ENCODE results near the gene CACYBP.

CACYBP gene

GRCh38 chr1:174996476-174996875 lies 3.3 kb upstream of the CACYBP start:
- Histone ChIP-seq H3K9ac (ENCODE audit: low read length) (no peak overlapping the region), H3K4me3 (ENCODE audit: low read depth, low read length) (no peak overlapping the region), H3K9me3 (ENCODE audit: control insufficient read depth, insufficient read depth, low read depth, low read length) (no peaks in the 10 kb centered on the region), H3K4me1 (ENCODE audit: control insufficient read depth, insufficient read depth, low read length) (0 out of 2 replicates have a peak, but pooled peaks cover 3% of the 10 kb centered on the region), H3K27me3 (ENCODE audit: control insufficient read depth, insufficient read depth, low read length) (no peaks in the 10 kb centered on the region), H3K36me3 (ENCODE audit: control insufficient read depth, insufficient read depth, low read length) (peaks cover 23% of the 10 kb centered on the region), H3K27ac (ENCODE audit: low read depth, low read length) (no peak overlapping the region)

GRCh38 chr1:174997041-174997440 lies 2.7 kb upstream of the CACYBP start:
- Histone ChIP-seq H3K4me3 (ENCODE audit: low read depth, low read length) (no peak overlapping the region), H3K27ac (ENCODE audit: low read depth, low read length) (no peak overlapping the region), H3K27me3 (ENCODE audit: control insufficient read depth, insufficient read depth, low read length) (no peaks in the 10 kb centered on the region), H3K9me3 (ENCODE audit: control insufficient read depth, insufficient read depth, low read depth, low read length) (no peaks in the 10 kb centered on the region), H3K36me3 (ENCODE audit: control insufficient read depth, insufficient read depth, low read length) (peaks cover 19% of the 10 kb centered on the region; the same call in 1 of the 2 replicates), H3K4me1 (ENCODE audit: control insufficient read depth, insufficient read depth, low read length) (0 out of 2 replicates have a peak, but pooled peaks cover 4% of the 10 kb centered on the region), H3K9ac (ENCODE audit: low read length) (no peak overlapping the region)

GRCh38 chr1:174998569-174999215 lies 1.1 kb upstream of the CACYBP start:
- Histone ChIP-seq H3K9me3 (ENCODE audit: control insufficient read depth, insufficient read depth, low read depth, low read length) (no peaks in the 10 kb centered on the region), H3K36me3 (ENCODE audit: control insufficient read depth, insufficient read depth, low read length) (peaks cover 6% of the 10 kb centered on the region; the same call in 1 of the 2 replicates), H3K4me3 (ENCODE audit: low read depth, low read length) (peak overlapping the region; percentile 93), H3K9ac (ENCODE audit: low read length) (peak overlapping the region; percentile 98), H3K27ac (ENCODE audit: low read depth, low read length) (peak overlapping the region; percentile 99), H3K27me3 (ENCODE audit: control insufficient read depth, insufficient read depth, low read length) (no peaks in the 10 kb centered on the region), H3K4me1 (ENCODE audit: control insufficient read depth, insufficient read depth, low read length) (0 out of 2 replicates have a peak, but pooled peaks cover 10% of the 10 kb centered on the region)

- Histone ChIP-seq H3K4me3 (ENCODE audit: low read depth, low read length) (peak overlapping the region; percentile 93), H3K27me3 (ENCODE audit: control insufficient read depth, insufficient read depth, low read length) (no peaks in the 10 kb centered on the region), H3K9me3 (ENCODE audit: control insufficient read depth, insufficient read depth, low read depth, low read length) (no peaks in the 10 kb centered on the region), H3K36me3 (ENCODE audit: control insufficient read depth, insufficient read depth, low read length) (peaks cover 1% of the 10 kb centered on the region; the same call in 1 of the 2 replicates), H3K4me1 (ENCODE audit: control insufficient read depth, insufficient read depth, low read length) (0 out of 2 replicates have a peak, but pooled peaks cover 10% of the 10 kb centered on the region), H3K27ac (ENCODE audit: low read depth, low read length) (peak overlapping the region; percentile 99), H3K9ac (ENCODE audit: low read length) (peak overlapping the region; percentile 98)
Observed at GRCh38 chr1:174999216-174999935, 371 bp upstream of the CACYBP start.

GRCh38 chr1:175000697-175001187 lies 995 bp downstream of the CACYBP start:
- H3K9ac ChIP-seq (ENCODE audit: low read length), result peak overlapping the region; percentile 96
- peak overlapping the region; percentile 93; the same call in 1 of the 2 replicates for H3K27ac ChIP-seq (ENCODE audit: low read depth, low read length)
- peaks cover 15% of the 10 kb centered on the region for H3K36me3 ChIP-seq (ENCODE audit: control insufficient read depth, insufficient read depth, low read length)
- H3K27me3 ChIP-seq (ENCODE audit: control insufficient read depth, insufficient read depth, low read length), result no peaks in the 10 kb centered on the region
- no peaks in the 10 kb centered on the region for H3K9me3 ChIP-seq (ENCODE audit: control insufficient read depth, insufficient read depth, low read depth, low read length)
- H3K4me1 ChIP-seq (ENCODE audit: control insufficient read depth, insufficient read depth, low read length), result 0 out of 2 replicates have a peak, but pooled peaks cover 10% of the 10 kb centered on the region
- peak overlapping the region; percentile 93 for H3K4me3 ChIP-seq (ENCODE audit: low read depth, low read length)

- Histone ChIP-seq H3K27me3 (ENCODE audit: control insufficient read depth, insufficient read depth, low read length) (no peaks in the 10 kb centered on the region), H3K27ac (ENCODE audit: low read depth, low read length) (no peak overlapping the region), H3K4me3 (ENCODE audit: low read depth, low read length) (no peak overlapping the region), H3K36me3 (ENCODE audit: control insufficient read depth, insufficient read depth, low read length) (peaks cover 38% of the 10 kb centered on the region), H3K4me1 (ENCODE audit: control insufficient read depth, insufficient read depth, low read length) (0 out of 2 replicates have a peak, but pooled peaks cover 7% of the 10 kb centered on the region), H3K9ac (ENCODE audit: low read length) (no peak overlapping the region), H3K9me3 (ENCODE audit: control insufficient read depth, insufficient read depth, low read depth, low read length) (no peaks in the 10 kb centered on the region)
Observed at GRCh38 chr1:175002910-175003517, 3.3 kb downstream of the CACYBP start.

GRCh38 chr1:175003521-175003920 lies 3.8 kb downstream of the CACYBP start:
- Histone ChIP-seq H3K9ac (ENCODE audit: low read length) (no peak overlapping the region), H3K4me1 (ENCODE audit: control insufficient read depth, insufficient read depth, low read length) (0 out of 2 replicates have a peak, but pooled peaks cover 7% of the 10 kb centered on the region), H3K27ac (ENCODE audit: low read depth, low read length) (no peak overlapping the region), H3K27me3 (ENCODE audit: control insufficient read depth, insufficient read depth, low read length) (no peaks in the 10 kb centered on the region), H3K36me3 (ENCODE audit: control insufficient read depth, insufficient read depth, low read length) (peaks cover 43% of the 10 kb centered on the region), H3K9me3 (ENCODE audit: control insufficient read depth, insufficient read depth, low read depth, low read length) (no peaks in the 10 kb centered on the region), H3K4me3 (ENCODE audit: low read depth, low read length) (no peak overlapping the region)

GRCh38 chr1:175005085-175005783 lies 5.5 kb downstream of the CACYBP start:
- Histone ChIP-seq H3K4me3 (ENCODE audit: low read depth, low read length) (no peak overlapping the region), H3K27ac (ENCODE audit: low read depth, low read length) (no peak overlapping the region), H3K36me3 (ENCODE audit: control insufficient read depth, insufficient read depth, low read length) (peaks cover 58% of the 10 kb centered on the region), H3K27me3 (ENCODE audit: control insufficient read depth, insufficient read depth, low read length) (no peaks in the 10 kb centered on the region), H3K9ac (ENCODE audit: low read length) (no peak overlapping the region), H3K4me1 (ENCODE audit: control insufficient read depth, insufficient read depth, low read length) (0 out of 2 replicates have a peak, but pooled peaks cover 7% of the 10 kb centered on the region), H3K9me3 (ENCODE audit: control insufficient read depth, insufficient read depth, low read depth, low read length) (no peaks in the 10 kb centered on the region)

- Histone ChIP-seq H3K27me3 (ENCODE audit: control insufficient read depth, insufficient read depth, low read length) (no peaks in the 10 kb centered on the region), H3K36me3 (ENCODE audit: control insufficient read depth, insufficient read depth, low read length) (peaks cover 97% of the 10 kb centered on the region), H3K4me1 (ENCODE audit: control insufficient read depth, insufficient read depth, low read length) (no peaks in the 10 kb centered on the region), H3K9ac (ENCODE audit: low read length) (no peak overlapping the region), H3K4me3 (ENCODE audit: low read depth, low read length) (no peak overlapping the region), H3K9me3 (ENCODE audit: control insufficient read depth, insufficient read depth, low read depth, low read length) (no peaks in the 10 kb centered on the region), H3K27ac (ENCODE audit: low read depth, low read length) (no peak overlapping the region)
Observed at GRCh38 chr1:175009532-175009931, 9.8 kb downstream of the CACYBP start.

GRCh38 chr1:175013445-175013844 lies 13.7 kb downstream of the CACYBP start:
- no peak overlapping the region for H3K4me3 ChIP-seq (ENCODE audit: low read depth, low read length)
- H3K4me1 ChIP-seq (ENCODE audit: control insufficient read depth, insufficient read depth, low read length), result no peaks in the 10 kb centered on the region
- no peak overlapping the region for H3K27ac ChIP-seq (ENCODE audit: low read depth, low read length)
- H3K36me3 ChIP-seq (ENCODE audit: control insufficient read depth, insufficient read depth, low read length), result peaks cover 96% of the 10 kb centered on the region
- no peak overlapping the region for H3K9ac ChIP-seq (ENCODE audit: low read length)
- no peaks in the 10 kb centered on the region for H3K27me3 ChIP-seq (ENCODE audit: control insufficient read depth, insufficient read depth, low read length)
- H3K9me3 ChIP-seq (ENCODE audit: control insufficient read depth, insufficient read depth, low read depth, low read length), result no peaks in the 10 kb centered on the region
